T-helper 1 cell treated with Interleukin-12 subunit alpha and Interleukin-12 subunit beta and Interleukin-4 antibody, amounts not matched to agents 30 ng/mL and 1 ng/mL, for 36 hours (primary cell): ENCODE measurements around the gene AMHR2. TPM values are rescaled to one million over a fixed set of nuclear protein-coding genes. Genes with fewer than 3 reads are reported as not detected.
"Not testable (repeated sequence)": the region's sequence is repeated elsewhere in the genome, so short reads cannot be mapped to it uniquely, and the experiment has no call there.

Experiments used
- intact Hi-C: fragments of 100-400 bp; cut with micrococcal nuclease; formaldehyde crosslinking; loops from one replicate; pipeline ENCODE4 v1.15.1; 2024
- total RNA-seq: library from RNA; stranded (reverse); gene quantifications from 2 replicates; pipeline ENCODE4 v1.2.3, GENCODE V29; 2022

The AMHR2 gene
- total RNA-seq, 1 donor from 2014 or later: not detected

DNA sequence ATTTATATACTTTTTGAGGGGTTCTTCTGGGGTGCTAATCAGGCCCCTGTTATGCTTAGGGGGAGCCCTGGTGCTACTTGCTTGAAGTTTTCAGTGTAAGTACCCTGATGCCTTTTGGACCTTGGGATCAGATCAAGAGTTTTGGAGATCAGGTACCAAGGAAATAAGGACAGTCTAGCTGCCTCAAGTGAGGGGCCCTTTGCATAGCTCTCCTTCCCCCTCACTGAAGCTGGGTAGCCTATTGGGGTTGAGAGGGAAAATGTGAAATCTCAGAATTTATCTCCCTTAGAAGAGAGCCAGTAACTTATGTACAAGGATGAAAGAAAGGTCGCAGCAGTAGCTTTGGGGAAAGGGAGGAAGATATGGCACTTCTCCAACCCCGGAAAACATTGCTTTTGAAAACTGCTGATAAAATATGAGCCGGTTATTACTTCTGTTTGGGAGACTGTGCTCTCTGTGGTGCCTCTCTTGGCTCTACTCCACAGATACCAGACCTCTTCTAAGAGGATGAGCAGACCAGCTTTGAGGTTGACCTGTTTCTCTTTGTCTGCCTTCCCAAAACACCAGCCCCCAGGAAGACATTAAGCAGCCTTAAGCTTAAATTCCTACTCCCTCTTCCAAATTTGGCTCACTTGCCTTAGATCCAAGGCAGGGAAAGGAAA lies 8.8 kb upstream of the AMHR2 start:
- intact Hi-C loops: no loop called here

DNA sequence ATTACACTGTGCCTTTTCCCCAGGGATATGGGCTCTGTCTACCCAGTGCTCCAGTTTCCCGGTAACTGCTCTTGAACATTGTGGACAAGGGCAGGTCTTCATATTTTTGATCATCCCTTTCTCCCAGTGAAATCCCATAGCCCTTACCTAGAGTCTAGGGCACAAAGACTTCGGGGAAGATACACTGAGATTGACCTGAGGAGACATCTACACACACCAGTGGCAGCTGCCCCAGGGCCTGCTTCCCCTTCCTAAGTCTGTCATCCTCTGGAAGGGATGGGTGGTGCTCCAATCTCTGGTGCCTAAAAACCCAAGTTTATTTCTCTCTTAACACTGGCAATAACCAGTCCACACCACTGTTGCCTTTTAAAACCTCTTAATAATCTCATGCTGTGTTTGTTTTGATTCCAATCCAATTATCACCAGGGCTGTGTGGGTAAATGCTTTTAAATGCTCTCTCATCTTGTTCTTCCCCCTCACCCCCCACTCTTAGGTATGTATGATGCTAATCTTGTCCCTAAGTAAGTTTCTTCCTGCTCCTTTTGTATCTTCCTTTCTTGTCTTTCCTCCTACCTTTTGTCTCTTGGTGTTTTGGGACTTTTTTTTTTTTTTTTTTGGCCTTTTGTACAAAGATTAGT lies 7.8 kb upstream of the AMHR2 start:
- intact Hi-C loops: not testable (repeated sequence)

DNA sequence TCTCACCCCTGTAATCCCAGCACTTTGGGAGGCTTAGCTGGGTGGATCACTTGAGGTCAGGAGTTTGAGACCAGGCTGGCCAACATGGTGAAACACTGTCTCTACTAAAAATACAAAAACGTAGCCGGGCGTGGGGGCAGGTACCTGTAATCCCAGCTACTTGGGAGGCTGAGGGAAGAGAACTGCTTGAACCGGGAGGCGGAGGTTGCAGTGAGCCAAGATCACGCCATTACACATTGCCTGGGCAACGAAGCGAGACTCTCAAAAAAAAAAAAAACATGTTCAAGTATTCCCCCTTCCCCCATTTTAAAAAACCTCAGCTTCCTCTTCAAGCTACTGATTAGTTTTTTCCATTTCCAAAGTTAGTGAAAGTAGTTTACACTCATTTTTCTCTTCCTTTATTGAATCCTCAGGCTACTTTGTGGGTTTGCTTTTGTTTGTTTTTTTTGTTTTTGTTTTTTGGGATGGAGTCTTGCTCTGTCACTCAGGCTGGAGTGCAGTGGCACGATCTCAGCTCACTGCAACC lies 6.3 kb upstream of the AMHR2 start:
- intact Hi-C loops: not testable (repeated sequence)

DNA sequence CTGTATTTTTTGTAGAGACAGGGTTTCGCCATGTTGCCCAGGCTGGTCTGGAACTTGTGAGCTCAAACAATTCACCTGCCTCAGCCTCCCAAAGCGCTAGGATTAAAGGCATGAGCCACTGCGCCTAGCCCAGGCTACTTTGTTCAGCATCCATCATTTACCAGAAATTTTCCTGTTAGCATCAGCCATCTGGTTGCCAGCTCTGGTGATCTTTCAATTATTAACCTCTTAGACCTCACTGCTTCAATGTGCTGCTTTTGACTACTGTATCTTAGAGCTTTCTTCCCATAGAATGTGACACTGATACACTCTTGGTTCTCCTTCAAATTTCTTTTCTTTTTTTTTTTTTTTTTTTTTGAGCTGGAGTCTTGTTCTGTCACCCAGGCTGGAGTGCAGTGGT lies 5.4 kb upstream of the AMHR2 start:
- intact Hi-C loops: no loop called here

DNA sequence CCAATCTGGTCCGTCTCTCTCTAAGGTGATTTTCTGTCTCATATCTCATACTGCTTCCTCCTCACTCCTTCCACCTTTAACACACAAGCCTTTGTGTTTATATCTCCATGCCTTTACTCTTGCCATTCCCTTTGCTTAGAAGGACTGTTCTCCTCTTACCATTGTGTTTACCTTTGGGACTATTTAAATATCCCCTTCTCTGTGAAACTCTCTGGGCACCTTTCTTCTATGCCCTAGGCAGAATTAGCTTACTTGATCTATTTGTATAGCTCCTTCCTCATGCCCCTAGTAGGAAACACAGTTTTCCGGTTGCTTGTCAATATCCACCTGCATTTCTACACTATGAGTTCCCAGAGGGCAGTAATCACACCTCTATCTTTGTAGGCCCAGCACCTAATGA lies 3.9 kb upstream of the AMHR2 start:
- intact Hi-C loops: loop anchor here (2.0 to 5.0 kb wide), 4 partner anchors 73 to 202 kb away; partner anchors contain the start of gene TARBP2

DNA sequence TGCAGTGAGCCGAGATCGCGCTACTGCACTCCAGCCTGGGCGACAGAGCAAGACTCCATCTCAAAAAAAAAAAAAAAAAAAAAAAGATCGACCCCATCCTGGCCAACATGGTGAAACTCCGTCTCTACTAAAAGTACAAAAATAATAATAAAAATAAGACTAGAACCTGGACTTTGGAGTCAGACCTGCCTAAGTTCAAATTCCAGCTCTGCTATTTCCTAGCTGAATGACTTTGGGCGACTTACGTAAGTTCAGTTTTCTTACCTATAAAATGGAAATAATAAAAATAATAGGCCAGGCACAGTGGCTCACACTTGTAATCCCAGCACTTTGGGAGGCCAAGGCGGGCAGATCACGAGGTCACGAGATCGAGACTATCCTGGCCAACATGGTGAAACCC lies 1.4 kb upstream of the AMHR2 start:
- intact Hi-C loops: loop anchor here (5.0 kb wide), 1 partner anchor 205 kb away; no protein-coding TSS in a partner anchor

DNA sequence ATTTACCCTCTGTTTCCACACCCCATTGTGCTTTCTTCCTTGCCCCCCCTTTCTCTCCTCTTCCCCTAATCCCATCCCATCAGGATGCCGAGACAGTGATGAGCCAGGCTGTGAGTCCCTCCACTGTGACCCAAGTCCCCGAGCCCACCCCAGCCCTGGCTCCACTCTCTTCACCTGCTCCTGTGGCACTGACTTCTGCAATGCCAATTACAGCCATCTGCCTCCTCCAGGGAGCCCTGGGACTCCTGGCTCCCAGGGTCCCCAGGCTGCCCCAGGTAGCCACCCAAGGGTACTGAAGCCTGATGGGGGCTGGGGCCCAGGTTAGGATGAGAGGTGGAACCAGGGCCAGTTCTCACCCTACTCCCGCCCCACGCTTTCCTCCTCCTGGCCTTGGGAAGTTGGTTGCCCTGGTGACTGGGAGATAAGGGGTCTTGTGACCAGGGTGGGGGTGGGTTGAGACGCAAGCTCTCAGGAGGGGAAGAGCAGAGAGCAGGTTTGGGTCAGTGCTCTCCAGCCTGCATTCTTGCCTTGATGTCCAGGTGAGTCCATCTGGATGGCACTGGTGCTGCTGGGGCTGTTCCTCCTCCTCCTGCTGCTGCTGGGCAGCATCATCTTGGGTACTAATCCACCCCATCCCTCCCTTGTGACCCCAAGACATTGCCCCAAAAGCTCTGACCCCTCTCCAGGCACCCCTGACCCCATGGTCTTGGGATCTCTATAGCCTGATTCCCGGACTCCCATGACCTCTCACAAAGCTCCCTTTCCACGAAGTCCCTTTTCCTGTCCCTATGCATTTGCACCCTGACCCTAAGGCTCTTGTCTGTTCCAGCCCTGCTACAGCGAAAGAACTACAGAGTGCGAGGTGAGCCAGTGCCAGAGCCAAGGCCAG lies 1.2 kb downstream of the AMHR2 start:
- intact Hi-C loops: loop anchor here (5.0 kb wide), 1 partner anchor 208 kb away; no protein-coding TSS in a partner anchor

DNA sequence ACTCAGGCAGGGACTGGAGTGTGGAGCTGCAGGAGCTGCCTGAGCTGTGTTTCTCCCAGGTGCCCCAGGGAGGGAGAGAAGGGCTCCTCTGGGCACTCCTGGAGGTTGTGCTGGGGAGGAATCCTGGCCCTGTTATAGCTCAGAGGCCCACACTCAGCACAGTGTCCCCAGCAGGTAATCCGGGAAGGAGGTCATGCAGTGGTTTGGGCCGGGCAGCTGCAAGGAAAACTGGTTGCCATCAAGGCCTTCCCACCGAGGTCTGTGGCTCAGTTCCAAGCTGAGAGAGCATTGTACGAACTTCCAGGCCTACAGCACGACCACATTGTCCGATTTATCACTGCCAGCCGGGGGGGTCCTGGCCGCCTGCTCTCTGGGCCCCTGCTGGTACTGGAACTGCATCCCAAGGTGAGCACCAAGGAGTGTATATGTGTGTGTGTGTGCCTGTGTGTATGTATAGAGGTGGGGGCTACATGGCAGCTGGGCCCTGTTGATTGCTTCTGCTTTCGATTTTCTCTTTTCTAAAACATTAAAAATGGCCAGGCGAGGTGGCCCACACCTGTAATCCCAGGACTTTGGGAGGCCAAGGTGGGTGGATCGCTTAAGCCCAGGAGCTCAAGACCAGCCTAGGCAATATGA lies 2.0 kb downstream of the AMHR2 start:
- intact Hi-C loops: no loop called here

DNA sequence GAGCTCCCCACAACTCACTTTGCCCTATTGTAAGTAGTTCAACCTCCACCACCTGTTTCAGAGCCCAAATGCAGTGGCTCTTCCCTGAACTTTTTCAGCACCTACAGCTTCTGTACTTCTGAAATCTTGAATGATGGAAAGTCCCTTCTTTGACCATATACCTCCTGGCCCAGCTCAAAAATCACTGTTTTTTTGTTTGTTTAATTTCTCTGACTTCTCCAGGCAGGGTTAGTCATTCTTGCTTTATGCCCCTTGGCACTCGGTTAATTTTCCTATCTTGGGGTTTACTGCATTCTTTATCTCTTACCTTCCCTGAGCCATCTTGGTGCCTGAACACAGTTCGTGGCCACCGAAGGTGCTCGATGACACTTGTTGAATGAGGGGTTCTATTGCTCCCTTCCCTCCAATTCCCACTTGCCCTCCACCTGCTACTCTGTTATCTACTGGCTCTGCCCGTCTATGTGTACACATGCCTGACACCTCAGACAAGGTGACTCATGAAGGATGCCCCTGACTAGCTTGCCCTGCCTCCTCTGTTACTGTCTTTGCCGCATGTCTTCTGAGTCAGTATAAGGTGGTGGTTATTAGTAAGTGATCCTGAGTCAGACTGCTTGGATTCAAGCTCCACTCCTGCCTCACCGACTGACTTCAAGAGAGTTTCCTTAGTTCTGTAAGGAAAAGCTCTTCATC lies 4.4 kb downstream of the AMHR2 start:
- intact Hi-C loops: no loop called here

DNA sequence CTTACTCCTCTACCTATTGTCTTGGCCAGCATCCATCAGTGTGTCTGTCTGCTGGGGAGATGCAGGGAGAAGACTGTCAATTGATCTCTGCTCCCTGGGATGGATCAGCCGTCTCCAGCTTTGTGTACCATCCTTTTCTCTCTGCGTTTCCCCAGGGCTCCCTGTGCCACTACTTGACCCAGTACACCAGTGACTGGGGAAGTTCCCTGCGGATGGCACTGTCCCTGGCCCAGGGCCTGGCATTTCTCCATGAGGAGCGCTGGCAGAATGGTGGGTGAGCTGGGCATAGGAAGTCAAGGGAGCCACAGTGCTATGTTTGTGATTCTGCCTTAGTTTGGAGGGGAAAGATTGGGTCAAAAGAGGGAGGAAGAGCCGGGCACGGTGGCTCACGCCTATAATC lies 5.1 kb downstream of the AMHR2 start:
- intact Hi-C loops: no loop called here

DNA sequence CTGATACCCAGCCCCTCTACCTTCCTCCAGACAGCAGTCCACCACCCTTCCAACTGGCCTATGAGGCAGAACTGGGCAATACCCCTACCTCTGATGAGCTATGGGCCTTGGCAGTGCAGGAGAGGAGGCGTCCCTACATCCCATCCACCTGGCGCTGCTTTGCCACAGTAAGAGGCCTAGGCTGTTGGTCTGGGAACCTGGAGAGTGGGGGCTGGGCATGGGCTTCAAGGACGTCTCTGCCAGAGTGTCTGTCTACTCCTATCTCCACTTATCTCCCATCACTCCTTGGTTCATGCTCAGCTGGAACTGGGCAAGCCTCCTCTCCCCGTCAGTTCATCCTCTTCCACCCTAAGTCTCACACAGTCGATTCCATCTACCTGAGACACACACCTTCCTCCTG lies 6.5 kb downstream of the AMHR2 start:
- intact Hi-C loops: no loop called here

DNA sequence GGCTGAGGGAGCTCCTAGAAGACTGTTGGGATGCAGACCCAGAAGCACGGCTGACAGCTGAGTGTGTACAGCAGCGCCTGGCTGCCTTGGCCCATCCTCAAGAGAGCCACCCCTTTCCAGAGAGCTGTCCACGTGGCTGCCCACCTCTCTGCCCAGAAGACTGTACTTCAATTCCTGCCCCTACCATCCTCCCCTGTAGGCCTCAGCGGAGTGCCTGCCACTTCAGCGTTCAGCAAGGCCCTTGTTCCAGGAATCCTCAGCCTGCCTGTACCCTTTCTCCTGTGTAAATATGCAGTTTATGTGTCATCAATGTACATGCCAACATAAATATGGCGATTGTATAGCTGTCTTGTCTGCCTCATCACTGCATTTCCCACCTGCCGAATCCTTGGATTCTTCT lies 7.5 kb downstream of the AMHR2 start:
- intact Hi-C loops: no loop called here

DNA sequence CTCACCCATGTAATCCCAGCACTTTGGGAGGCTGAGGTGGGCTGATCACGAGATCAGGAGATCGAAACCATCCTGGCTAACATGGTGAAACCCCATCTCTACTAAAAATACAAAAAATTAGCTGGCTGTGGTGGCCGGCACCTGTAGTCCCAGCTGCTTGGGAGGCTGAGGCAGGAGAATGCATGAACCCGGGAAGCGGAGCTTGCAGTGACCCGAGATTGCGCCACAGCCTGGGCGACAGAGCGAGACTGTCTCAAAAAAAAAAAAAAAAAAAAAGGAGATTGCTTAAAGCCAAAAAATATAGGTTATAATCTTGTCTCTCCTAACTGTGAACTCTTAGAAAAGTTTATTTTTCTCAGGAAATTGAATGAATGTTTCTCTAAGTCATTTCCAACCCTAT lies 11.7 kb downstream of the AMHR2 start:
- intact Hi-C loops: not testable (repeated sequence)

DNA sequence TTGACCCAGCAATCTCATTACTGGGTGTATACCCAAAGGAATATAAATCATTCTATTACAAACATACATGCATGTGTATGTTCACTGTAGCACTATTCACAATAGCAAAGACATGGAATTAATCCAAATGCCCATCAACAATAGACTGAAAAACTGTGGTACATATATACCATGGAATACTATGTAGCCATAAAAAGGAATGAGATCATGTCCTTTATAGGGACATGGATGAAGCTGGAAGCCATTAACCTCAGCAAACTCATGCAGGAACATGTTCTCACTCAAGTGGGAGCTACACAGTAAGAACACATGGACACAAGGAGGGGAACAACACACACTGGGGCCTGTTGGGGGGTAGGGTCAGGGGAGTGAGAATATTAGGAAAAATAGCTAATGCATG lies 15.9 kb downstream of the AMHR2 start:
- intact Hi-C loops: not testable (repeated sequence)

DNA sequence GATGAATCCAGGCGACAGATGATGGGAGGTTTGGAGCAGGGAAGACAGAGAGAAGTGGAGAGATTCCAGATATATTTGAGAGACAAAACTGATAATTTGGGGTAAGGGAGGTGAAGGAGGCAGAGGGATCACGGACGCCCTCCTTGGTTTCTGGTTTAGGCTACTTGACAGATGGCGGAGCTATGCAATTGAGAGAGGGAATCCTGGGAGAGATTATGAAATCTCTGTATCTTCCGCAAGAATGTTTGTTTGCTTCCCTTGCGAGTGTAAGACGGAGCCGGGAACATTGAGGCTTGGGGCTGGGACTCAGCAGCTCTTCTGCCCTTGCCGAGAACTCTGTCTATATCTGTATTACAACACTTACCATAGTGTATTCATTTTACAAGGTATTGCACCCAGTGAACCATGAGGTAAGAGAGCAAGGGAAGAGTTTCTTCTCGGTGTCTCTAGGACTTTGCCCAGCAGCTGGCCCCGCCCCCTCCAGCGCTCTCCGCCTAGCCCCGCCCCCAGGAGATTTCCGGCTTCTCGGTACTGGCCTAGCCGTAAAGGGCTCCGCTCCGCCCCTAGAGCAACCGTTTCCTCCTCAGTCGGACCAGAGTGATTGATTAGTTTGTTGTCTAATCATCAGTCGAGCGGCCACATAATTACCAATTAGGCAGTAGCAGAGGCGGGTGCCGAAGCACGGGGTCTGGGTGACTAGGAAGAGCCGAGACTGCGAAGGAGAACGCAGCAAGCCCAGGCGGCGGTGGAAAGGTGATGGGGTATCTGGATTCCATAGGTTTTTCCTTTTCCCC lies 17.6 kb downstream of the AMHR2 start, which contains the start of gene PRR13:
Gene PRR13 (plus strand): TSS at position 695 of the 794 bp plus-strand sequence. CDS start 981 bp downstream, outside the sequence.
- intact Hi-C loops: loop anchor here (1.0 to 5.0 kb wide), 14 partner anchors 10 to 434 kb away; partner anchors contain the start of genes AAAS, ATF7, CALCOCO1 and MYG1

DNA sequence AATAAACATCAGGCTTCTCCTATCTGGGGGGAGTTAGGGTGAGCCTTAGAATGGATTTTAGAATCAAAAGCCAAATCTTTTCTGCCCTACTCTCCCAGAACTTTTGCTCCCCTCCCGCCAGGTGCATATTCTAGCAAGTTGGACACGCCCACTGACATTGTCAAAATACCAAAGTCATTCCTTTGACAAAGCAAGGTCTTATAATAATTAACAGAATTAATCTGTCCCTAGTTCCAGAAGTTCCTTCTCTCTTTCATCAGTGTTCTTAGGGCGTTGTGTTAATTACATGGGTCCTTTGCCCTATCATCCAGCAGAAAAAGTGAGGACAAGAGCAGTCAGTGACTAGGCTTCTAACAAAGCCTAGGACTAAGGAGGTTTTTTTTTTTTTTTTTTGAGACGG lies 20.3 kb downstream of the AMHR2 start:
- intact Hi-C loops: loop anchor here (5.0 kb wide), 1 partner anchor 367 kb away; the partner anchor contains the start of gene SPRYD3

DNA sequence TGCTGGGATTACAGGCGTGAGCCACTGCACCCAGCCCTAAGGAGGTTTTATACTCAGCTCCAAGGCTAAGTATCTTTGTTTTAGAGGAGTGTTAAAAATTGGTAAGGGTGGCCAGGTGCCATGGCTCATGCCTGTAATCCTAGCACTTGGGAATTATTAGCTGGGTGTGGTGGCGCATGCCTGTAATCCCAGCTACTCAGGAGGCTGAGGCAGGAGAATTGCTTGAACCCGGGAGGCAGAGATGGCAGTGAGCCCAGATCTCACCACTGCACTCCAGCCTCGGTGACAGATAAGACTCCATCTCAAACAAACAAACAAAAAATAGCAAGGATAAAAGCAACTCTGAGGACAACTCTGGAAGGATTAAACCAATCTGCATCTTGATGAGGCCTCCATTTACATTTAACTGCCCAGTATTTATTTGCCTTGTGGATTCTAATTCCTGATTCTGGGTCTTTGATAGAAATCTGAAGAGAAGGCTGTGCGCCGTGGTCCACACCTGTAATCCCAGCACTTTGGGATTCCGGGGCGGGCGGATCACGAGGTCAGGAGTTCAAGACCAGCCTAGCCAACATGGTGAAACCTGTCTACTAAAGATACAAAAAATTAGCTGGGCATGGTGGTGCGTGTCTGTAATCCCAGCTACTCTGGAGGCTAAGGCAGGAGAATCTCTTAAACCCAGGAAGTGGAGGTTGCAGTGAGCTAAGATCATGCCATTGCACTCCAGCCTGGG lies 21.1 kb downstream of the AMHR2 start:
- intact Hi-C loops: loop anchor here (5.0 kb wide), 1 partner anchor 367 kb away; the partner anchor contains the start of gene SPRYD3

DNA sequence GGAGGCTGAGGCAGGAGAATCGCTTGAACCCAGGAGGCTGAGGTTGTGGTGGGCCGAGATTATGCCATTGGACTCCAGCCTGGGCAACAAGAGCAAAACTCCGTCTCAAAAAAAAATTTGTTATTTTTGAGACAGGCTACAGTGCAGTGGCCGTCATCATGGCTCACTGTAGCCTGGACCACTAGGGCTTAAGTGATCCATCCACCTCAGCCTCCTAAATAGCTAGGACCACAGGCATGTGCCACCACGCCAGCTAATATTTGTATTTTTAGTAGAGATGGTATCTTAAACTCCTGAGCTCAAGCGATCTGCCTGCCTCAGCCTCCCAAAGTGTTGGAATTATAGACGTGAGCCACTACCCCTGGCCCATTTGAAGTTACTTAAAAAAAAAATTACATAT lies 27.3 kb downstream of the AMHR2 start:
- intact Hi-C loops: loop anchor here (1.0 to 5.0 kb wide), 13 partner anchors 10 to 445 kb away; partner anchors contain the start of genes AAAS, ATP5MC2, EIF4B and ITGB7
